ENCODE results near the gene MAPRE2.

DNA sequence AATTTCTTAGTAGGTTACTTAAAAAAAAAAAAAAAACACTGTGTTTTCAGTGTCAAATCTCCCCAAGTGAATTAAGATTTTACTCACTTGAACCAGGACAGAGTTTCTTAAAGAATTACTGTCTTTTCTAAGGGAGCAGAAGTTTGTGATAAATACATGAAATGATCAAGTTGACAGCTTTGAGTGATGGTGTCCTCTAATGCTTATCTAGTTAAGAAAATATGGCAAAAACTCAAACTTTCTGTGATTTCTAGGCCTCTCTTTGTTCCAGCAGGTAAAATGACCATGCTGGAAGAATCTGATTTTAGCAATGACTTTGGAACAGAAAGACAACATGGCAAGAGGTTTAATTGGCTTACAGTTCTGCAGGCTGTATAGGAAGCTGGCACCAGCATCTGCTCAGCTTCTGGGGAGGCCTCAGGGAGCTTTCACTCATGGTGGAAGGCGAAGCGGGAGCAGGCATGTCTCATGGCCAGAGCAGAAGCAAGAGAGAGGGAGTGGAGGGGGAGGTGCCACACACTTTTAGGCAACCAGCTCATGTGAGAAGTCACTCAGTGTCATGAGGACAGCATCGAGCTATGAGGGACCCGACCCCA, 6.6 kb downstream of the MAPRE2 start:
- TF ChIP-seq, protein P1, sequence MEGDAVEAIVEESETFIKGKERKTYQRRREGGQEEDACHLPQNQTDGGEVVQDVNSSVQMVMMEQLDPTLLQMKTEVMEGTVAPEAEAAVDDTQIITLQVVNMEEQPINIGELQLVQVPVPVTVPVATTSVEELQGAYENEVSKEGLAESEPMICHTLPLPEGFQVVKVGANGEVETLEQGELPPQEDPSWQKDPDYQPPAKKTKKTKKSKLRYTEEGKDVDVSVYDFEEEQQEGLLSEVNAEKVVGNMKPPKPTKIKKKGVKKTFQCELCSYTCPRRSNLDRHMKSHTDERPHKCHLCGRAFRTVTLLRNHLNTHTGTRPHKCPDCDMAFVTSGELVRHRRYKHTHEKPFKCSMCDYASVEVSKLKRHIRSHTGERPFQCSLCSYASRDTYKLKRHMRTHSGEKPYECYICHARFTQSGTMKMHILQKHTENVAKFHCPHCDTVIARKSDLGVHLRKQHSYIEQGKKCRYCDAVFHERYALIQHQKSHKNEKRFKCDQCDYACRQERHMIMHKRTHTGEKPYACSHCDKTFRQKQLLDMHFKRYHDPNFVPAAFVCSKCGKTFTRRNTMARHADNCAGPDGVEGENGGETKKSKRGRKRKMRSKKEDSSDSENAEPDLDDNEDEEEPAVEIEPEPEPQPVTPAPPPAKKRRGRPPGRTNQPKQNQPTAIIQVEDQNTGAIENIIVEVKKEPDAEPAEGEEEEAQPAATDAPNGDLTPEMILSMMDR (conservative IDR thresholded peaks at IDR 0.05; ENCODE audit: low read depth, low read length), result no peak
- no peak for TF ChIP-seq EZH2 (IDR thresholded peaks at IDR 0.05; ENCODE audit: low read length, unreplicated experiment)
